HT1080 (cell line): Measurements from ENCODE around the gene RETREG1. TPM values are rescaled to one million over a fixed set of nuclear protein-coding genes. Genes with fewer than 3 reads are reported as not detected.
"Not testable (repeated sequence)": the region's sequence is repeated elsewhere in the genome, so short reads cannot be mapped to it uniquely, and the experiment has no call there.

Experiments used
- DNase-seq: peaks from one replicate; pipeline ENCODE4 v3.0.0-alpha.2; 2015; ENCODE audit warnings: low read depth
- total RNA-seq: library from RNA; depleted of rRNA; stranded (reverse); fragments of >200 nt; shearing (Covaris generic); gene quantifications from 2 replicates; pipeline ENCODE4 v1.2.3, GENCODE V29; 2014

Gene RETREG1
- total RNA-seq, 1 experiment from 2014 or later: 1.4 TPM

- no peak for DNase-seq
These were observed 125.9 kb downstream of the RETREG1 start for GRCh38 chr5:16490911-16491310.

- DNase-seq: peak; percentile 54
These were observed 127.4 kb downstream of the RETREG1 start for GRCh38 chr5:16489322-16489791.

GRCh38 chr5:16487456-16487855 is 129.3 kb downstream of the RETREG1 start:
- no peak for DNase-seq

DNA sequence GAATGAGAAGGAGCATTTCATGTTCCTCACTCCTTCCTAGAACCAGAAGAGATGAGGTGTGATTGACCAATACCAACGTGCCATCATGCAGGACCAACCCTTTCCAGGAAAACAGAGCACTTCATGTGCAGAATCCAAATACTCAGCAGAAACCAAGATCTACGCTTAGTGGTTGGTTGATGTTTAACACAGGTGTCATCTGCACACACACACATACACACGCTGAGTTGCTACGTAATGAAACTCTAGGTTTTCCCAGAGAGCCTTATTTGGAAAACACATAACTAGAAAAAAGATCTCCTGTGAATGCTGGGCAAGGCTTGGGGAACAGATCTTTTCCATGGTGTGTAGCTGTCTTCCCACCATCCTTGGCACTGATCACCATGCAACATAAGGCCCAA is 130.1 kb downstream of the RETREG1 start:
- DNase-seq: no peak

GRCh38 chr5:16485656-16486055 is 131.1 kb downstream of the RETREG1 start:
- DNase-seq: no peak

- DNase-seq: no peak
These were observed 132.7 kb downstream of the RETREG1 start for GRCh38 chr5:16484081-16484480.

DNA sequence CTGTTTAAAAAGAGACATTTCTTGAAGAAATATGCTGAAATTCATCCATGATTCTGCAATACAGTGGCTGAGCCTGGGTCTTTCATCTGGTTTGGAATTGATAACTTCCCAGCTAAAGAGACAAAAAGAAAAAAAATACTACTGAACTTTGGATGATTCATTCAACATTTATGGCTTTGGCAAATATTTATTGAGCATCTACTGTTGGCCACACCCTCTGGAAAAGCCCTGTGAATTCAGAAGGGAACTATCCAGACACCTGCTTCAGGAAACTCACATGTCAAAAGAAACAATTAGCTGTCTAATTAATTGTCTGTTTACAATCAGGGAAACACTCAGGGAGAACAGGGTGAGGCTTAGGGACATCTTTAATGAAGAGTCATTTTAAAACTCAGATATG is 133.4 kb downstream of the RETREG1 start:
- no peak for DNase-seq

DNA sequence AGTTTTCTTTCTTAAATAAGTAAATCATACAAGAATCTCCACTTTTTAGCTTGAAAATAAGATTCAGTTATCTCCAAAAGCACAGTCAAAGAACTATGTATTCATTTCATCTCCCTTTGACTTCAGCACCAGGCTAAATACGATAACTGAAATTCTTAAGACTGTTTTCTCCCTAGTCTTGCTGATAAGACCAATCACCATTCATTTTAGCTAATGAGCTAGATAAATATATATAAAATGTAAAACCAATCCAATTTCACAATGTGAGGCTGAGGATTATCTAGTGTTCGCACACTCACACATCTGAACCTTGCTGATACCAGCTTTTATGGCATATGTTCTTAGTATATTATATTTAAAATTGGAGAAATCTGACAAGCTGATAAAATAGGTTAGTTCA is 133.9 kb downstream of the RETREG1 start:
- no peak for DNase-seq

GRCh38 chr5:16480821-16481538 is 135.8 kb downstream of the RETREG1 start:
- DNase-seq: no peak

DNA sequence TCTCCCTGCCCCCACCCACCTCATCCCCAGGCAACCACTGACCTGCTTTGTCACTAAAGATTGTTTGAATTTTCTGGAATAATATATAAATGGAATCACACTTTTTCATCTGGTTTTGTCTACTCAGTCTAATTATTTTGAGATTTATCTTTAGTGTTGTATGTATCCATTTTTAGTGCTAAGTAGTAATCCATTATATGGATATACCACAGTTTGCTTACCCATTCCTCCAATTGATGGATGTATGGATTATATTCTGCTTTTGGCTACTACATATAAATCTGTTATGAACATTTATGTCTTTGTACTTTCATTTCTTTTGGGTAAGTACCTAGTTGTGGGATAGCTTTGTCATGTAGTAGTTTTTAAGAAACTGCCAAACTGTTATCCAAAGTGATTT is 136.7 kb downstream of the RETREG1 start:
- no peak for DNase-seq

DNA sequence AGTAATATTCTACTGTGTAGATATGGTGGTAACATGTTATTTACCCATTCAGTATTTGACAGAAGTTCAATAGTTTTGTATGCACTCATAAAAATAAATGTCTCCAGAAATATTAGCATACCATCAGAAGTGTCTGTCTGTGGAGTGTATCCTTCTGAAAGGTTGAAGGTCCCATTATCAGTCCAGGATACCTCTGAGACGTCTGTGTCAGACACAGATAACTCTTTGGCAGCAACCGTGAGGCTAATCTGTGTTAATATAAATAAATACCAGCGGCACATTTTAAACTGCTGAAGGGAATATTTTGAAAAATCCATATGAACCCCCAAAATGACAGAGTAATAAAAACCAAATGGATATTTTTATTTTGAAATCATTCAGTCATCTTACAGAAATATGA is 139.3 kb downstream of the RETREG1 start:
- no peak for DNase-seq

DNA sequence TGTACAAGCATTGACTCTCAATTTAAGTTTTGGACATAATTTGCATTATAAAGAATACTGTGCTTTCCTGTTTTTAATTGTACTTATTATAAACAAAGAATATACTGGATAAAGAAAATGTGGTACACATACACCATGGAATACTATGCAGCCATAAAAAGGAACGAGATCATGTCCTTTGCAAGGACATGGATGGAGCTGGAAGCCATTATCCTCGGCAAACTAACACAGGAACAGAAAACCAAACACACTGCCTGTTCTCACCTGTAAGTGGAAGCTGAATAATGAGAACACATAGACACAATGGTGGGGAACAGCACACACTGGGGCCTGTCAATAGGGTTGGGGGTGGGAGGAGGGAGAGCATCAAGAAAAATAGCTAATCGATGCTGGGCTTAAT is 140.4 kb downstream of the RETREG1 start:
- not testable (repeated sequence) for DNase-seq

- no peak for DNase-seq
These were observed 145.4 kb downstream of the RETREG1 start for GRCh38 chr5:16471387-16471786.

DNA sequence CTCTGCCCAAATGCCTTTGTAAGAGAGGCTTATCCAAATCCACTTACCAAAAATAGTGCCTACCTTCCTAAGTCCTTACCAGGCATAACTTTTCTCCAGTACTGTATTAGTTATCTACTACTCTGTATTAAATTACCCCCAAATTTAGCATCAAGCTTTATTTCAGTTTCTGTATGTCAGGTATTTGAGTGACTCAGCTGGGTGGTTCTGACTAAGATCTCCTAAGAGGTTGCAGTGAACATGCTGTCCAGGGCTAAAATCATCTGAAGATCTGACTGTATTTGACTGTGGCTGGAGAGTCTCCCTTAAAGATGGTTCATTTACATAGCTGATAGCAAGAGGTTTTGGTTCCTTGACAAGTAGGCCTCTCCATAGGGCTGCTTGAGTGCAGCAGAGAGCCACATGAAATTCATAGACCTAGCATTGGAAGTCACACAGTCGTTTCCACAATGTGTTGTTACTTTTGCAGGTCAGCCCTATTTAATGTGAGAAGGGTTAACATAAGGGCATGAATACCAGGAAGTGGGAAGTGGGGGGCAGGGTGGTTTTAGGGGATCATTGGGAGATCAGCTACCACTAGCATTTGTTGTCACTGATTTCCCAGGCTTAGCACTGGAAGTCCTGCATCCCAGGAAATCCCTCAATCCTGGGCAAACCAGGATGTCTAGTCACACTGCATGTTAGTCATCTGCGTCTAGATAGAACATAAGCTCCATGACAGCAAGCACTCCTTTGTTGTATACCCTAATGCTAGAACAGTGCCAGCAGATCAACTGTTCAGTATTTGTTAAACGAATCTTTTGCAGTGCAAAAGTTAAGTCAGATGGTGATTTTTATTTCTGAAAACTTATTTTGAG is 149.2 kb downstream of the RETREG1 start:
- DNase-seq: peak; percentile 80

GRCh38 chr5:16465544-16466432 is 151.0 kb downstream of the RETREG1 start, which contains the start of gene ZNF622:
Gene ZNF622 (minus strand): TSS chr5:16465800. CDS start chr5:16465665, 135 bp downstream.
- DNase-seq: peak; percentile 90

- no peak for DNase-seq
These were observed 151.9 kb downstream of the RETREG1 start for GRCh38 chr5:16464664-16465543.

DNA sequence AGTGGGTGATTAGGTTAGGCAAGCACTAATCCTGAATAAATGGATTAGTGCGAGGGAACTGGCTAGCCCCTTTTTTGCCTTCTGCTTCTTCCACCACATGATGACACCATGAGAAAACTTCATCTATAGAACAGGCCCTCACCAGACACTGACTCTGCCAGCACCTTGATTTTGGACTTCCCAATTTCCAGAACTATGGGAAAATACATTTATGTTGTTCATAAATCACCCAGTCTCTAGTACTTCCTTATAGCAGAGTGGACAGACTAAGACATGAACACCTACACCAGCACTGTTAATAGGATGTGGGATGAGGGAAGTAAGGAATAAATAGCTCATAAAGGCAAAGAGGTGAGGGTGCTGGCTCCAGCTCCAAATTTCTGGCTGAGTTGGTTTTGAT is 152.6 kb downstream of the RETREG1 start:
- DNase-seq: no peak

DNA sequence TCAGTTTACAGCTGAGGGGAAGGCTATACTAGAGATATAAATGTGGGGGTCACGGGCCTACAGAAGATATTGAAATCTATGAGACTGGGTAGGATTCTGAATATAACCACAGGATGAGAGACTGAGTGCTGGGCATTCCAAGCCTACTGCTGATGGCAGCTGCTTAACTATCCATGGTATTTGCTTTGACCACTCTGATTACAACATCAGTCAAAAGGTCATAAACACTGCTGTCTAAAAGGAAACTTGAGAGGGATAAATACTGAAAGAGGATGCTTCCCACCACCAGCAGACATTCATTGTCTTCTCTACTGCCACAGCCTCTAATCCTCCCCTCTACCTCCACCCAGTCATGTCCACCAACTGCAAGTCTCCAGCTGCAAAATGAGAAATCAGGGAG is 155.0 kb downstream of the RETREG1 start:
- DNase-seq: peak; percentile 79

DNA sequence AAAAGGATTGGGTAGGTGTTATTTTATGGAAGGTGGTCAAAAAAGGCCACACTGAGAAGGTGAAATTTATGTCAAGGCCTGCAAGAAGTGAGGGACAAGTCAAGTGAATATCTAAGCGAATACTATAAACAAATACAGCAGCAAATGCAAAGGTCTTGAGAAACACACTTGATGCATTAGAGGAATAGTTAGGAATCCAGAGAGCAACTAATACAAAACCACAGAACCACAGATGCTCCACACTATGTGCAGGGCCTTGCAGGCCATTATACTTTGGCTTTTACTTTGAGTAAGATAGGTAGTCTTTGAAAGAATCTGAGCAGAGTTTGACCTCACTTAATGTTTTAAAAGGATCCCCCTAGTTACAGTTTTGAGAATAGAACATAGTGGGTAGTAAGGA is 155.8 kb downstream of the RETREG1 start:
- no peak for DNase-seq

DNA sequence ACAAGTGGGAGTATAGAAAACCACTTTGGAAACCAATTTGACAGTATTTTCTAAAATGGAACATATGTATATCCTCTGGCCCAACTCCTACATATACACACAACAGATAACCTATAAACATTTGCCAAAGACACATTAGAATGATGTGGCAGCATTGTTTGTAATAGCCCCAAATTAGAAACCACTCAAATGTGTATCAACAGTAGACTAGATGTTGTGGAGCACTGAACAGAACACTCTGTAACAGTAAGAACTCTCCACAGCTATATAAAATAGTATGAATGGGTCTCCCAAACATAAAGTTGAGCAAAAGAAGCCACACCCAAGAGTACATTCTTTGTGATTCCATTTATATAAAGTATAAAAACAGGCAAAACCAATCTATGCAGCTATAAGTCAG is 157.3 kb downstream of the RETREG1 start:
- DNase-seq: no peak
